ENCODE measurements around the gene PKN1.
"Not testable (repeated sequence)": the region's sequence is repeated elsewhere in the genome, so short reads cannot be mapped to it uniquely, and the experiment has no call there.

The PKN1 gene

DNA sequence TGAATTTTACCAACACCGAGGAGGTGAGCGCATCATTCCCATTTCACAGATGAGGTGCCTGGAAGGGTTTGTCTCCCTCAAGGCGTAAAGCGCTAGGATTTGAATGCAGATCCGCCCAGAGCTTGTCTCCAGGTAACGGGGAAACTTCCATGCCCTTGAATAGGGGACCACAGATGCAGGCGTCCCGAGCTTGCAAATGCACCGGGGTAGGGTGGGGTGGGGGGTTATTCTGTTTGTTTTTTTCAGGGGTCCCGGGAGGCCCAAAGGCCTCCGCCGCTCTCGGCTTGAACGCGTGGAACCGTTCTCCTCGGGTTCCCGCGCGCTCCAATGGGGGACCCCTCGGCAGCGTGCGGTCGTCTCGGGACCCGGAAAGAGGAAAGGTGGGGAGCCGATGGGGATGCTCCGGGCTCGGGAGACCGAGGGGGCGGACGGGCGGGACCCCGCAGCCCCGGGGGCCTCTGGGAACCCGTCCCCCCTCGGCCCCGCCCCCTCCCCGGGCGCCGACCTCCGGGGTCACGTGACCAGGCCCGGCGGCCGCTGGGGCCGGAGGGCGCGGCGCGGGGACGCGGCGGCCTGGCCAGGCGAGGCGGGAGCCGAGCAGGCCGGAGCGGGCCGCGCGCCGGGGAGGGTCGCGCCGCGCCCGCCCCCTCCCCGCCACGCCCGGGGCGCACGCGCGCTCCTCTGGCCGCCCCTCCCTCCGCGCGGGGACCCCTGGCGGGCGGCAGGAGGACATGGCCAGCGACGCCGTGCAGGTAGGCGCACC lies at the start of gene PKN1:
Gene PKN1 (plus strand): TSS at position 516 of the 763 bp plus-strand sequence. CDS start 216 bp downstream, at position 732.
- no peak for DNase-seq (ENCODE audit: low read depth)

DNA sequence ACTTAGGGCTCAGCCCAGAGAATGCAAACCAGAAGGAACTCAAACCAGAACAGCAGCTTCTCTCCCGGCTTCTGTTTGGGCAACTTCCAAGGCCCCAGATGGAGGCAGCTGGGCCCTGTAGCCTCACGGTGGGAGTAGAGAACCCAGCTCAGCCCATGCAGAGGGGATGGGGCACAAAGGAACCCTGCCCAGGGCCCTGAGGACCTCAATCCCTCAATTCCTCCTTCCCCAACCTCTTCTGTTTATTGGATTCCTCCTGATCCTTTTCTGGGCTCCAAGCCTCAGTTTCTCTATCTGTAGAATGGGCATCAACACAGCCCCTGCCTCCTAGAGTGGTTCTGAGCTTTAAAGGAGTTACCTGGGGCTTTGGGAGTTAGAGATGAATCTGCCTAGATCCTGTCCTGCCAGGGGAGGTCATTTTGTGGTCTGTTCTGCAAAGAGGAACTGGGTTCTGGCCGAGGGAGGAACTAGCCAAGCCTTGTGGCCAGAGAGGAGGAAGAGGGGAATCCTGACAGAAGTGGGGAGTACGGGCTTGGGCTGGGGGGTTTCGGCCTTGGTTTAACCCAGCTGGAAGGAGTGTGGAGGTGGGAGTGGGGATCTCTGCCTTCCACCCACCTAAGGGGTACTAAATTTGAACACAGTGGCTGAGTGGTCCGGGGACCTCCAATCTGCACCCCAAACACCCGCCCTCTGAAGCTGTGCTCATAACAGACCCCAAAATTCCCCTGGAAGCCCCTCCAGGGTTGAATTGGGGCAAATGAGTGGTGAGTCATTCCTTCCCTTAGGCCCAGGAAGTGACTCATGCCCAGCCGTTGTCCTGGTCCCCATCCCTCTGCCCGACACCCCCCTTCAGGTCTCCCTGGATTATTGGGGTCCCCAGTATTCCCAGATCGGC lies 49.2 kb upstream of the PKN1 start:
- DNase-seq (ENCODE audit: low read depth) = peak; percentile 34

DNA sequence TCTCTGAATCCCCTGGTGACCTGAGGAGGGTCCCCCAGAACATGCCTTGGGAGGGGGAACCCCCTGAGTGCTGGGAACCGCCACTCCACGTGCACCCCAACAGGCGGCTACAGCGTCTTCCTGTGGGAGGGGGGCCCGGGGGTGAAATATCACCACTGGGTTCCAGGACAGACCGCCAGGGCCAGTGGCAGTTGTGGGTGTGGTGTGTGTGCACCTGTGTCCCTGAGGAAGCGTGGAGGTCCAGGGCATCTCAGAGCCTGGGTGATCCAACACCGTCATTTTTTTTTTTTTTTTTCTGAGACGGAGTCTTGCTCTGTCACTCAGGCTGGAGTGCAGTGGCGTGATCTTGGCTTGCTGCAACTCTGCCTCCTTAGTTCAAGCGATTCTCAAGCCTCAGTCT lies 47.6 kb upstream of the PKN1 start:
- DNase-seq (ENCODE audit: low read depth) = no peak

DNA sequence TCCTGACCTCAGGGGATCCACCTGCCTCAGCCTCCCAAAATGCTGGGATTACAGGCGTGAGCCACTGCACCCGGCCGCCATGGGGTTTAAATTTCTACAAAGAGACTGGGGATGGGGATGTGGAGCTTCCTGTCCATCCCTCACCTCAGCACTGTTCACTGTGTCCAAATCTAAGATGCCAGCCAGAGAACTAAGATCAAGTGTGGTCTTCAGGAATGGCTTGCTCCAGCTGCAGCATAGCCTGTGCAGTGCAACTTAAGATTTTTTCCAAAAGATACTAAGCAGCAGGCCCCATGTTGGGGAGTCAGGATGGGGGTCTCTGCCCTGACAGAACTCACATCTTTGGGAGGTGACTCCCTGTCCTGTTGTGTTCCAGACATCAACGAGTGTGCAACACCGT lies 42.6 kb upstream of the PKN1 start:
- DNase-seq (ENCODE audit: low read depth) = no peak

DNA sequence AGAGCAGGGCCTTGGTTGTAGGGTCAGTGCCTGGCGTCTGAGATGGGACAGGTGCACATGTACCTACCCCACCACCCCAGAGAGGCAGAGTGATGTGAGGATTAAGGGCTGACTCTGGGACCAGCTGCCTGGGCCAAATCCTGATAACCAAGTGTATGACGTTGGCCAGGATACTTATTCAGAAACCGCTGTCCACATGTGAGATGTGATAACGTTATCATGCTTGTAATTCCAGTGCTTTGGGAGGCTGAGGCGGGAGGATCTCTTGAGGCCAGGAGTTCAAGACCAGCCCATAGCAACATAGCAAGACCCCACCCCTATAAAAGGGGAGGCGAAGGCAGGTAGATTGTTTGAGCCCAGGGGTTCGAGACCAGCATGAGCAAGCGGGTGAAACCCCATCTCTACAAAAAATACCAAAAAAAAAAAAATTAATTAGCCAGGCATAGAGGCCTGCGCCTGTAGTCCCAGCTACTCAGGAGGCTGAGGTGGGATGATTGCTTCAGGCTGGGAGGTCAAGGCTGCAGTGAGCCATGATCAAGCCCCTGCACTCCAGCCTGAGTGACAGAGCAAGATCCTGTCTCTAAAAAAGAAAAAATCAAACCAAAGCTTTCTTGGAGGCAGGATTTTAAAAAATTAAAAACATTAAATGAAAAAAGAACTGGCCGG lies 41.8 kb upstream of the PKN1 start:
- no peak for DNase-seq (ENCODE audit: low read depth)

DNA sequence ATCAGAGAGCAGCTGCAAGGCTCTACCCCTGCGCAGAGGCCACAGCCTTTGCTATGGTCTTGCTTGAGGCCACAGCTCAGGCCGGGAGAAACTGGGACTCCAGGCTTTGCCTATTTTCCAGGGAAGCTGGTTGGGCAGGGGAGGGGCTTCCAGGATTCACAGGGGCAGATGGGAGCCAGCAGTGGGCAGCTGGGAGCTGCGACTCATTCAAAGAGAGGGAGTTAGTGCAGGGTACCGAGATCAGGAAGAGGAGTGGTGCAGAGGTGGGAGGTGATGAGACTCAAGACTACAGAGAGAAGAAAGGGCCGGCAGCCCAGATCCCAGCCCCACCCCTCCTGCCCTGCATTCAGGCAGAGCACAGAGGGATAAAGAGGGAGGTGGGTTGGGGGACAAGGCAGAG lies 39.8 kb upstream of the PKN1 start:
- DNase-seq (ENCODE audit: low read depth) = no peak

DNA sequence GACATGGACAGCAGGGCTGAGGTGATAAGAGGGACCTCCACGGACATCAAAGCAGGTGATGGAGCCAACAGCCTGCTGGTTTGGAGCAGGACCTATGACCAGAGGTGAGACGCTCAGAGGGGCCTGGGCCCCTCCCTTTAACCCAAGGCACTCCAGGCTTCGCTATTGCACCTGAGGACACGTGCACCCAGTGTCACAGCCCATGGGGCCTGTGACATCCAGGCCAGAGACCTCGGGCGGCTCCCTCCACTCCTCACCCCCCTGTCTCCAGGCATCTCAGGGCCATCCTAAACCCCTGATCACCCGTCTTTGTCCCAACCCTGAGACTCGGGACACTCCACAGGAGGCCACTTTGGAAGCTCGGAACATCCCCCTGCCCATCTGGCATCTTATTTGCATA lies 38.9 kb upstream of the PKN1 start:
- no peak for DNase-seq (ENCODE audit: low read depth)

DNA sequence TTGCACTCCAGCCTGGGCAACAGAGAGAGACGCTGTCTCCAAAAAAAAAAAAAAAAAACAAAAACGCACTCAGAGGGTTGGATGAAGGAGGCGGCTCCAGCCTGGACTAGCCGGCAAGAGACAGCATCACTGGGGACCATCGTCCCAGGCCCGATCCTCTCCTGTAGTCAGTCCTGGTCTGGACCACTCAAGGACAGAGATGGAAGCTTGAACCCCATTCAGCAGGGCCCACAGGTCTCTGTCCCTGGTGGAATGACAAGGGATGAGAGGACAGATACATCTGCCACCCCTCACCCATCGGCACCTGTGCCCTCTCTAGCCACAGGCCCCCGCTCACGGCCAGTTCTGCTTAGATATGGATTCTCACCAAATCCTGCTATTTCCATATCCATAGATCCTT lies 37.8 kb upstream of the PKN1 start:
- DNase-seq (ENCODE audit: low read depth) = no peak

DNA sequence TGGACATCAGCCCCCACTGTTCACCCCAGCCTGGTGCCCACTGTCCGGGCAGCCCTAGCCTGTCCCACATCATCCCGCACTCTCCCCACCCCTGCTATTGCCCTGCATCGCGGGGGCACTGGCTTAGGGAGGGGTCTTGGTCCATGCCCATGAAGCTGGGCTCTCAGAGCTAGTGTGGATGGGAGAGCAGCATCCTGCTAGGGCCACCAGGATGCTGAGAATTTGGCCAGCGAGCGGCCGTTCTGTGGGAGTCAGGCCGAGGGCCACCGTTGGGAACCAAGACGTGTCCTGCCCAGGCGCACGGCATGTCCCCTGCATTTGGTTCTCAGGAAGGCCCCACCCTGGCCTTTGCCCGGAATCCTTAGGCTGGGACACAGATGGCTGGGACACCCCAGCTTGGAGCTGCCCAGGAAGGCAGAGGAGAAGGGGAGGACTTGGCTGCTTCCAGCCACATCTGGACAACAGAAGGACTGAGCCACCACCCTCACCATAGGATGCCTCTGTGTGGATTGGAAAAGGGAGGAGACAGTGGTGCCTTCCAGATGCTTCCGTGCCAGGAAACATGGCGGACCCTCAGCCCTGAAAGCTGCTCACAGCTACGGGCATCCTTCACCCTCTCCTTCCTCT lies 37.3 kb upstream of the PKN1 start:
- no peak for DNase-seq (ENCODE audit: low read depth)

DNA sequence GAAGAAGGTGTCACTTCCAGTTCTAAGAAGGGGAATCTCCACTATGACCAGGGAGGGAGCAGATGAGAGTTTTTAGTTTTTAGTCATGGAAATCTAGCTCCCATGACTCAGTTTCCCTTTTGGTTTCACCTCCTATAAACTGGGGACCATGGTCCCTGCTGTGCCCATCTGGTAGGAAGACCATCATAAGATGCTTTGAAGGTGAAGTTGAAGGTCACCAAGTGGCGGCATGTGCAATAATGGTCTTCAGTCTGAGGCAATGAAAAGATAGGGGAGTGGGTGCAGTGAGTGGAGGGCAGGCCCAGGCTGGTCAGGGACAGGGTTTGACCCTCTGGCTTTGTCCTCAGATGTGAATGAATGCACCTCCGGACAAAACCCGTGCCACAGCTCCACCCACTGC lies 36.4 kb upstream of the PKN1 start:
- not testable (repeated sequence) for DNase-seq (ENCODE audit: low read depth)

DNA sequence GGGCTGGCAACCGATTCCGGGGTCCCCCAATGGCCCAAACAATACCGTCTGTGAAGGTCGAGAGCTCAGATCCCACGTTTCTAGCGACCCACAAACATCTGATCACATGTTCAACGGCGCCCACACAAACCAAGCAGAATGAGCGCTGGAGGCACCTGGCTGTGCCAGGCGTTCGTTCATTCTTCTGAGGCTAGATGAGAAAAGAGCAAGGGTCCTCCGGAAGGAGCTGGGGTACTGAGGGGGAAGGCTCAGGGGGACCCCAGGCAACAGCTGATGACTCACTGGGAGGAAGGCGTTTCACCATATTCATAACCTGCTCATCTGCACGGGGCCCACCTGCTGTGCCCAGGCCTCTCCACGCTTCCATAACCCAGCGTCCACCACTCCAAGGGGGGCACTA lies 35.9 kb upstream of the PKN1 start:
- not testable (repeated sequence) for DNase-seq (ENCODE audit: low read depth)

DNA sequence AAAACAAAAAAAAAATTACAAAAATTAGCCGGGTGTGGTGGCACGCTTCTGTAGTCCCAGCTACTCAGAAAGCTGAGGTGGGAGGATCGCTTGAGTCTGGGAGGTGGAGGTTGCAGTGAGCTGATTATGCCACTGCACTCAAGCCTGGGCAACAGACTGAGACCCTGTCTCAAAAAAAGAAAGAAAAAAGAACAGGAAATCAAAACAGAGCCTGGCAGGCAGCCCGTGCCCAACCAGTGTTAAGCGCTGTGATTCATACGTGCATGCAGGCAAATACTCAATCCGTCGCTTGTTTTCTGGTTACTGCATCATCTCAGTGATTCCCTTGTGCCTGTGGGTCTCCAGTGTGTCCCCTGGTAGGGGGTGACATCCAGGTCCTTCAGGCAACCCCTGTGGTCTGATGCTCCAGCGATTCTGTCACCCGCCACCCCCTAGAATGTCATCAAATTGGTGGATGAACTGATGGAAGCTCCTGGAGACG lies 32.1 kb upstream of the PKN1 start:
- DNase-seq (ENCODE audit: low read depth) = no peak

DNA sequence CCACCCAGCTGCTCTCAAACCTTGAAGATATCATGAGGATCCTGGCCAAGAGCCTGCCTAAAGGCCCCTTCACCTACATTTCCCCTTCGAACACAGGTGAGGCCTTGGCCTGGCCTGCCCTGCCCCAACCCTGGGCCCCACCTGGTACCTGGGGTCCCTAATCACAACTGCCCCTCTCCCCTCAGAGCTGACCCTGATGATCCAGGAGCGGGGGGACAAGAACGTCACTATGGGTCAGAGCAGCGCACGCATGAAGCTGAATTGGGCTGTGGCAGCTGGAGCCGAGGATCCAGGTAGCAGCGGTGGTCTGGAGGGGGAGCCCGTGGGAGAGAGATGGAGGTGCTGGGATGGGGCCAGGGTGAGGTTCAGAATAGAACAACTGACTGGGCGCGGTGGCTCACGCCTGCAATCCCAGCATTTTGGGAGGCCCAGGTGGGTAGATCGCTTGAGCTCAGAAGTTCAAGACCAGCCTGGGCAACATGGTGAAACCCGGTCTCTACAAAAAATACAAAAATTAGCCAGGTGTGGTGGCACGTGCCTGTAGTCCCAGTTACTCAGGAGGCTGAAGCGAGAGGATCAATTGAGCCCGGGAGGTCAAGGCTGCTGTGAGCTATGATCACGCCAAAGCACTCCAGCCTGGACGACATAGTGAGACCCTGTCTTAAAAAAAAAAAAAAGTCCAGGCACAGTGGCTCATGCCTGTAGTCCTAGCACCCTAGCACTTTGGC lies 31.5 kb upstream of the PKN1 start:
- DNase-seq (ENCODE audit: low read depth) = no peak

DNA sequence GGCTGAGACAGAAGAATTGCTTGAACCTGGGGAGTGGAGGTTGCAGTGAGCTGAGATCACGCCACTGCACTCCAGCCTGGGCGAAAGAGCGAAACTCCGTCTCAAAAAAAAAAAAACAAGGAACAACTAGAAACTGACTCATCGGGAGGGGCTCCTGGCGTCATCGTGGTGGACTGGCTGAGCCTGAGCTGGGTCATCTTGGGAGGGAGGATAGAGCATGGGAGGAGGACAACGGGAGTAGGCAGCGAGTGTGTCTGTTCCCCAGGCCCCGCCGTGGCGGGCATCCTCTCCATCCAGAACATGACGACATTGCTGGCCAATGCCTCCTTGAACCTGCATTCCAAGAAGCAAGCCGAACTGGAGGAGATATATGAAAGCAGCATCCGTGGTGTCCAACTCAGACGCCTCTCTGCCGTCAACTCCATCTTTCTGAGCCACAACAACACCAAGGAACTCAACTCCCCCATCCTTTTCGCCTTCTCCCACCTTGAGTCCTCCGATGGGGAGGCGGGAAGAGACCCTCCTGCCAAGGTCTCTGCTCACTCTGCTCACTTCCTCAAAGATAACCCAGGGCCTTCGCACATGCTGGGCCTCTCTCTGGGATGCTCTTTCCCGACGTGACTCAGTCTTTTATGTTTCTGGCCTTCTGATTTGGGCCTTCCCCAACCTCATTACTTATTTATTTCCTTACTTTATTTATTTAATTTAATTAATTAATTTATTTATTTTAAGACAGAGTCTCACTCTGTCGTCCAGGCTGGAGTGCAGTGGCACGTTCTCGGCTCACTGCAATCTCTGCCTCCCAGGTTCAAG lies 30.6 kb upstream of the PKN1 start:
- DNase-seq (ENCODE audit: low read depth) = peak; percentile 80

DNA sequence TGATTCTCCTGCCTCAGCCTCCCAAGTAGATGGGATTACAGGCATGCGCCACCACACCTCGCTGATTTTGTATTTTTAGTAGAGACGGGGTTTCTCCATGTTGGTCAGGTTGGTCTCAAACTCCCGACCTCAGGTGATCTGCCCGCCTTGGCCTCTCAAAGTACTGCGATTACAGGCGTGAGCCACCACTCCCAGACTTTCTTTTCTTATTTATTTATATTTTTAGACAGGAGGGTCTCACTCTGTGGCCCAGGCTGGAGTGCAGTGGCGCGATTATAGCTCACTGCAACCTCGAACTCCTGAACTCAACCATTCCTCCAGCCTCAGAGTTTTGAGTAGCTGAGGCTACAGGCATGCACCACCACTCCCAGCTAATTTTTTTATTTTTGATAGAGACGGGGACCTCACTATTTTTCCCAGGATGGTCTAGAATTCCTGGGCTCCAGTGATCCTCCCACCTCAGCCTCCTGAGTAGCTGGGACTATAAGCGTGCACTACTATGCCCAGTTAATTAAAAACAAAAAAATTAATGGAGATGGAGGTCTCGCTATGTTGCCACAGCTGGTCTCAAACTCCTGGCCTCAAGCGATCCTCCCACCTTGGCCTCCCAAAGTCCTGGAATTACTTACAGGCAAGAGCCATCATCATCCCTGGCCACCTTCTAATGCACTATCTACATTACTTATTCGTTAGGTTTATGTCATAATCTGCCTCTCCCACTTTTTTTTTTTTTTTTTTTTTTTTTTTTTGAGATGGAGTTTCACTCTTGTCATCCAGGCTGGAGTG lies 29.8 kb upstream of the PKN1 start:
- DNase-seq (ENCODE audit: low read depth) = not testable (repeated sequence)

DNA sequence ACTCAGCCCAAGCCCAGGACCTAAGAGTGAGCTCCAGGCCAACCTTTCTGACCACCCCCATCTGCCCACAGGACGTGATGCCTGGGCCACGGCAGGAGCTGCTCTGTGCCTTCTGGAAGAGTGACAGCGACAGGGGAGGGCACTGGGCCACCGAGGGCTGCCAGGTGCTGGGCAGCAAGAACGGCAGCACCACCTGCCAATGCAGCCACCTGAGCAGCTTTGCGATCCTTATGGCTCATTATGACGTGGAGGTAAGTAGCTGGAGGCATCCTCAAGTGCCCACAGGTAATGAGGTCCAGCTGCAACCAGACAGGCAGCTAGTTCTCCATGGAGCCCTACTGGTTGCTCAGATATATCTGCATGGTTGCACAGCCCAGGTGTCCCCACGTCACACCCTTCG lies 28.8 kb upstream of the PKN1 start:
- DNase-seq (ENCODE audit: low read depth) = no peak

DNA sequence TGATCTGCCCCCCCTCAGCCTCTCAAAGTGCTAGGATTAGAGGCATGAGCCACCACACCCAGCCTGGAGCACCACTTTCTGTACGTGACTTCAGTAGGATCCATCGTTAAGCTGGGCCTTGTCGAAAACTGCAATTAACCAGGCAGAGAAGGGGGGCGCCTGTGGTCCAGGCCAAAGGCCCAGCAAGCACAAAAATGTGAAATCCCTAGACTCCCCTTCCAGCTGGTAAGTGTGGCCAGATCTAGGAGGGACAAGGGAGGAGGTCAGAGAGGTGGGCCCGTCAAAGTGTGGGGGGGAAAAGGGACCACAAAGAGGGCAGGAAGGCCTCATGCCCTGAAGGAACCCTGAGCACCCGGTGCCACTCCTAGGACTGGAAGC lies 27.7 kb upstream of the PKN1 start:
- DNase-seq (ENCODE audit: low read depth) = no peak

DNA sequence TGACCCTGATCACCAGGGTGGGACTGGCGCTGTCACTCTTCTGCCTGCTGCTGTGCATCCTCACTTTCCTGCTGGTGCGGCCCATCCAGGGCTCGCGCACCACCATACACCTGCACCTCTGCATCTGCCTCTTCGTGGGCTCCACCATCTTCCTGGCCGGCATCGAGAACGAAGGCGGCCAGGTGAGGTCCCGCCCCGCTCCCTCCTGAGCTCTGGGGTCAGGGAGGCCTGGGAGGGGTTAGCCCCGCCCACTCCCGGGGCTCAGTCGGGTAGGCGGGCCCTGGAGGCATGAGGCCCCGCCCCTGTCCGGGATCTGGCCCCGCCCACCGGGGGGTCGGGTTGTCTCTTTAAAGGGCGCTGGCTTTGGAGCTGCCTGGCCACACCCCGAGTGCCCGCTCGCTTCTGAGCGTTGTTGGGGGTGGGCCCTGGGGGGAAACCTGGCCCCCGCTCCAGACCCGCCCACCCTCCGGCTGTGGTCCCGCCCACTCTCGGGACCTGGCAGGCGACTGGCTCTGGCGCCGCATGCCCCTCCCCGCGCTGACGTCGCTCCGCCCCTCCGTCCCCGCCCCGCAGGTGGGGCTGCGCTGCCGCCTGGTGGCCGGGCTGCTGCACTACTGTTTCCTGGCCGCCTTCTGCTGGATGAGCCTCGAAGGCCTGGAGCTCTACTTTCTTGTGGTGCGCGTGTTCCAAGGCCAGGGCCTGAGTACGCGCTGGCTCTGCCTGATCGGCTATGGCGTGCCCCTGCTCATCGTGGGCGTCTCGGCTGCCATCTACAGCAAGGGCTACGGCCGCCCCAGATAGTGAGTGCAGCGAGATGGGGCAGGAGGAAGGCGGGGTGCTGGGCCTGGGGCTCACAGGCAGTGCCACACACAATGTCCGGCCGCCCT lies 27.1 kb upstream of the PKN1 start:
- peak; percentile 89 for DNase-seq (ENCODE audit: low read depth)

Data from amniotic epithelial cell (primary cell).